HG03097 (cell line): Measurements from ENCODE around the gene FOXO3.
"Not testable (repeated sequence)": the region's sequence is repeated elsewhere in the genome, so short reads cannot be mapped to it uniquely, and the experiment has no call there.

ENCODE experiments used
- ATAC-seq: cut with Tn5 transposase; IDR thresholded peaks from one replicate; pipeline ENCODE4 v1.9.1; 2021; ENCODE audit not compliant: unreplicated experiment, low FRiP score

FOXO3 gene

DNA sequence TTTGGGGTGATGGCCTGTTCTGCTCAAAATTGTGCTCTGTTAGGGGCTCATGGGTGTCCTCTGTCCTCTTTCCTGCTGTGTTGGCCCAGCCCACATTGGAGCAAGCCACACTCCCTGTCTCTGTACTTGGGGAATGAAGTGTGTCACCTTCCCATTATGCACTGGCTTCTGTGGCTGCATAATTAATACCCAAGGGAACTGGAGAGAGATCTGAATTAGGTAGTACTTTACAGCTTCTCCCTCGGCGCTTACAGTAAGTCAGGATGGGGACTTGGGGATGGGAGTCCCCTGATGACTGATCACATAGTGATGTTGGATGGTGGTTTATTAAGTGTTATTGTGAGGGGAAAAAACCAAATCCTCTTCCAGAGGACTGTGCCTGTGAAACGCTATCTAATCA is 116.6 kb downstream of the FOXO3 start:
- ATAC-seq = no peak

DNA sequence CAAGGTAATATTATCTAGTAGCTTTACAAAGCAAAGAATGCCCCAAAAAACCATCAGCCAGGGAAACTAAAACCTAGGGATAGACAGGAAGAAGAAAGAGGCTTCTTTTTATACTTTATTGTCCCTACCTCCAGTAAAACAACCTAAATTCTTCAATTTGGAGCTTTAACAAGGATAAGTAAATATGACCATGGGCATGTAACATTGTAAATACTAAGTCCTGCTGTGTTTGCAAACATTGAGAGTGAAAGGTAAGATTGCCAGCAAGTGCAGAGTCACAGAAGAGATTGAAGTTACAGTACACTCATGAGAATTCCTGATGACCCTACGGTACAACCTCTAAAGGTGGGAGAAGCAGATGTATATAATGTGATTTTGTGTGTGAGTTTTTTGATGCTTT is 117.2 kb downstream of the FOXO3 start:
- ATAC-seq = no peak

DNA sequence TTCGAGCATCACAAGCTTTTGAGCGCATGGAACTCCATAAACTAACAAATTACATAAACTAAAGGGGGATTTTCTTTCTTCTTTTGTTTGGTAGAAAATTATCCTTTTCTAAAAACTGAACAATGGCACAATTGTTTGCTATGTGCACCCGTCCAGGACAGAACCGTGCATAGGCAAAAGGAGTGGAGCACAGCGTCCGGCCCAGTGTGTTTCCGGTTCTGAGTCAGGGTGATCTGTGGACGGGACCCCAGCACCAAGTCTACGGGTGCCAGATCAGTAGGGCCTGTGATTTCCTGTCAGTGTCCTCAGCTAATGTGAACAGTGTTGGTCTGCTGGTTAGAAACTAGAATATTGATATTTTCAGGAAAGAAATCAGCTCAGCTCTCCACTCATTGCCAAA is 119.6 kb downstream of the FOXO3 start:
- not testable (repeated sequence) for ATAC-seq

DNA sequence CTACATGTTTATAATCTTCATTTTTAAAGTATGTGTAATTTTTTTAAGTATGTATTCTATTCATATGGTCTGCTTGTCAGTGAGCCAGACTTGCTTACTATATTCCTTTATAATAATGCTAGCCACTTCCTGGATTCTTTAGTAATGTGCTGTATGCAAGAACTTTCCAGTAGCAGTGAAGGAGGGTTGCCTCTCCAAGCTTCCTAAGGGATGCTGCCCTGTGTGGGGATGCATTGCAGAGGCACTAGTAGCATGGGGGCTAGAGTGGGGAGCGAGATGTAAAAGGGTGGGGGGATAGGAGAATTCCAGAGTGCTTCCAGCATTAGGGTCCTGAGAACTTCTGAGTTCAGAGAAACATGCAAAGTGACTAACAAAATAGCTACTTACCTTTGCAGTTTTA is 121.0 kb downstream of the FOXO3 start:
- ATAC-seq = not testable (repeated sequence)

DNA sequence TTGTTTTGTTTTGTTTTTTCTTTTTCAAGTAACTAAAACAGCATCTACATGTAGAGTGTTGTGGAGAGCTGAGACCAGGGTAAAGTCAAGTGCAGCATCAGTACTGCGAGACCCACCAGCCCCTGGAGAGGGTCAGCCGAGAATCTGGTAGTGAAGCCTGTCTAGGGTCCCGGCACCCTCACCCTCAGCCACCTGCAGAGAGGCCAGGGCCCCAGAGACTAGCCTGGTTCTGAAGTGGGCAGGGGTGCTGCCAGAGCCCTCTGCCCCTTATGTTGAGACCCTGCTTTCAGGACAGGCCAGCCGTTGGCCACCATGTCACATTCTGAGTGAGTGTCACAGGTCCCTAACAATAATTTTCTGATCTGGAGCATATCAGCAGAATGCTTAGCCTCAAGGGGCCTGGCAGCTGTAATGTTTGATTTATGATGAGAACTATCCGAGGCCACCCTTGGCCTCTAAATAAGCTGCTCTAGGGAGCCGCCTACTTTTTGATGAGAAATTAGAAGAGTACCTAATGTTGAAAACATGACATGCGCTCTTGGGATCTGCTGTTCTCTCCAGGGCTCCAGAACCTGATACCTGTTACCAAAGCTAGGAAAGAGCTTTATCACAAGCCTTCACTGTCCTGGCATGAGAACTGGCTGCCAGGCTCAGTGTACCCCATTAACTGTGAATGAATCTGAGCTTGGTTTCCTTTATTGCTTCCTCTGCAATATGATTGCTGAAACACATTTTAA is 121.8 kb downstream of the FOXO3 start:
- ATAC-seq = not testable (repeated sequence)

DNA sequence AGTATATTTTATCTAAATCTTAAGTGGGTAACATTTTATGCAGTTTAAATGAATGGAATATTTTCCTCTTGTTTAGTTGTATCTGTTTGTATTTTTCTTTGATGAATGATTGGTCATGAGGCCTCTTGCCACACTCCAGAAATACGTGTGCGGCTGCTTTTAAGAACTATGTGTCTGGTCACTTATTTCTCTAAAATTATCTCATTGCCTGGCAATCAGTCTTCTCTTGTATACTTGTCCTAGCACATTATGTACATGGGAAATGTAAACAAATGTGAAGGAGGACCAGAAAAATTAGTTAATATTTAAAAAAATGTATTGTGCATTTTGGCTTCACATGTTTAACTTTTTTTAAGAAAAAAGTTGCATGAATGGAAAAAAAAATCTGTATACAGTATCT is 123.3 kb downstream of the FOXO3 start:
- ATAC-seq = not testable (repeated sequence)

DNA sequence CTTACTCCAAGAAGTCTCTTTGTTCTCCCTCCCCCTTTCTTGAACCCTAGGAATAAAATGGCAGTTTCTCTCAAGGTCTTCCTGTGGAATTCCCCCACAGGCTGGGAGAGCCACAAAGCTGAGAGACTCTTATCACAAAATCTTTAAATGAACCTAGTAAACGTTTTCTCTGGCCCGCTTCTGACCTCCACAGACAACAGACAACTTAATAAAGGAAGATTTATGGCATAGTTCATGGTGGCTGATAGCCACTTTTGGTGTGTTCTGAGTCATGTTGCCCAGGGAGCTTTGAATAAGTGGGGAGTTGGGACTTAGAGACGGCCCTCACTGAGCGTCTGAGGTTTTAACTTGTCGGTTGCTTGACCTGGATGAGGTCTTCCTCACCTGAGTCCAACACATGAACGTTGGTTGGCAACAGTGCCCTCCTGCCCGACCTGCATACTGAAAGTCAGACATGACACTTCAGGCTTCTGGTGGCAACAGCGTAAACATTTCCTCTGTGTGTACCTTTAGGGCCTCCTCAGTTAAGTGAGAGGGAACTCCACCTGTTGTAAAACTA is 124.1 kb downstream of the FOXO3 start:
- ATAC-seq = no peak

DNA sequence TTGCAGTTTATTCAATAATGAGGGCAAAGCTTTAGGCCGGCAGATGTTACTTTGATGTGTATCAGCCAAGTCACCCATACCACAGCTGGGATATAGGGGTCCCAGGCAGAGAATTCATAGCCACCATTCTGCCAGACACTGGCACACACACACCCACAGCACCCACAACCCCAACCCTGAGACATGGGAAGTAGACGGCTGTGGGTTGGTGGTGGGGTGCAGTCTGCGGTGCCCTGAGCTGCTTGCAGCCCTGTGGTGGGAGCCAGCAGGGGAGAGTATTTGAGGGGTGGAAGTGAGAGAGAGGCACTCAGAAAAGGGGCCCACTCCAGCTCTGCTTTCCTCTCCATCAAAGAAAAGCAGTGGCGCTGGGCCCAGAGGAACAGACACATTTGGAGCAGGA is 125.3 kb downstream of the FOXO3 start:
- no peak for ATAC-seq

DNA sequence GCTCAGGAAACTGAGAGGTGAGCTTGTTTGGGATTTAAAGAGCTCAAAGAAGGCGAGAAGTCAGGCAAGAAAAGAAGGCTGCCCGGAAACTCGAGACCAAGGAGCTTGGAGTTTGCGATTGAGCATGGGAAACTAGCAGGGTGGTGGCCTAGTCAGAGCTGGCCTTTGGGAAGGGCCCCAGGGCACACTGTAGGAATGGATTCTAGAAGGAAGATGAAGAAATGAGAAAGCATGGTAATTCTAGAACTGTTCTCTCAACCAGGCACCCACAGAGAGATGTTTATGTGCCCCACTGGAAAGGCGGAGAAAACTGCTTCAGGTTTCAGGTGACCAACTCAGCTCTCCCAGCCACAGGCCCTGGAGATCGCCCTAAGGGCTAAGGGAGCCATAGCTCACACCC is 126.2 kb downstream of the FOXO3 start:
- ATAC-seq = no peak

DNA sequence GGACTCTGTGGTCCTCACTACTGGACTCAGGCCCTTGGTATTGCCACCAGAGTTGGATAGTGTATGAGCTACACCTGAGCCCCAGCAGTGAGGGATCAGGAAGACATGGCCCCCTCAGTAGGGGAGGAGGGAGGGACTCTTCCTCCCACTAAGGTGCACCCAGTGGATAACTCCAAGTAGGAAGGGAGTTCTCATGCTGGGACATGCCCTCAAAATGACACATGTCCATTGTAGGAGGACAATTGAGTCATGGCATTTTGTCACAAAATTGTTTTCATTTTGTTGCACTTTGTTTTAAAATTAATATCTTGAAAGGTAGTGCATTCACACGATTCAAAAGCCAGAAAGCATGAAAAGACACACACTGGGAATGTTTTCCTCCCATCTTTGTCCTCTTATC is 127.2 kb downstream of the FOXO3 start:
- ATAC-seq = no peak

DNA sequence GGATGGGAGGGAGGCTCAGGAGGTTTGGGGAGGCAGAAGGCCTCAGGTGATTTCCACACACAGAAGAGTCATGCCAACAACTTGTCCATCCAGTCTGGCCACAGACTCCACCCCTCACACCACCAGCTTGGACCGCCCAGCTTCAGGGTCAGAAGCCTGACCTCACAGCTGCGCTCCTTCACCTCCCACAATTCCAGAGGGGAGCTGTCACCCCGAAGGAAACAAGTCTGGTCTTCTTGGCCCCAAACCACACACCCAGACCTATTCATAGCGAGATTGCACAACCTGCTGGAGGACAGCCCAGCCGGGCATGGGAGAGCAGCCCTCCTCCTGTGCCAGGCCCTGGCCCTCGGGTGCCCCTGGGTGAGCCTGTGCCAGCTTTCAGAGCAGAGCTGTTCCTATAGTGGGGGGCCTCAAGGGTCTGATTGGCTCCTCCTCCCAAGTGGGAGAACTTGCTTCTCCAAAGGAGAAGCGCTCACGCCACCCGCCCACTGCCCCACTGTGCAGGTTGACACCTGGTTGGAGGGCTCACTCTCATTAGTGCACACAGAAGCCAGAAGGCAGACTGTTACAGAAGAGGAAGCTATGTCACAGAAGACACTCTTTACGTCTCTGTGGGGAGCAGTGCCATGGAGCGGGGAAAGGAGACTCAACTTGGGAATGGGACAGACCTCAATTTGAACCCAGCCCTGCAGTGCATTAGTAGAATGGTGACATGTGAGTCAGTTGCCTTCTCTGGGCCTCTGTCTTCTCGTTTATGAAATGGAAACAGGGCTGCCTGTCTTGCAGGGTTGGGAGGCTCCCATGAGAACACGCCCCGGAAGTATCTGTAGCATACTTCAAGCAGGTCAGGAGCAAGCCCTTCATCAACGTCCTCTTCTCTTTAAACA is 128.8 kb downstream of the FOXO3 start:
- ATAC-seq = no peak

DNA sequence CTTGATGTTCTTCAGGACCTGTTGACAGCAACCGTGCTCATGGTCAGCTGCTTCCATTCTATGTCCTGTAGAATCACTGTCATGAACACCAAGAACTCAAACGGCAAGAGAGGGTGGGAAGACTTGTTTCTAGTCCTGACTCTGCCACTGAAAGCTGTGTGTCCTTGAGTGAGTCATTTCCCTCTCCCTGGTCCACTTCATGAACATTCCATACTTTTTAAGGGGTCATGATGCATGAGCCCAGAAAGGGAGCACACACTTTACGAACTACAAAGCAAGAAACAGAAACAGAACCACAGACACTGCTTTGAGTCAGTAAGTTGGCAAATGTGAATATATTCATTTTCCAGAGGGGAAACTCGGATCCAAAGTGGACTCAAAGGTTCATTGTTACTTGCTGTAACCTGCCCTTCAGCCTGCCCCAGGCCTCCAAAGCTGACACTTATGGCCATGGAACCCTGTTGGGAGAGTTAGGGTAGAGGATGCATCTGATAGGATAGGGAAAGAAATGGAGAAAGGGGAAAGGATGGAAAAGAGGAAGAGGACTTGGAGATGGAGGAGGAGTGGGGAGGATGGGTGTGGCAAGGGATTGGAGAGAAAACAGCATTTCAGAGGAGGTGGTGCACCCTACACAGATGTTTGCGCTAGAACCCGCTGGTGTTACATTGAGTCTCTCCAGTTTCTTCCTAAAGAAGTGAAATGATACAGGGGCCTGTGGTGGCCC is 129.8 kb downstream of the FOXO3 start:
- ATAC-seq = no peak

DNA sequence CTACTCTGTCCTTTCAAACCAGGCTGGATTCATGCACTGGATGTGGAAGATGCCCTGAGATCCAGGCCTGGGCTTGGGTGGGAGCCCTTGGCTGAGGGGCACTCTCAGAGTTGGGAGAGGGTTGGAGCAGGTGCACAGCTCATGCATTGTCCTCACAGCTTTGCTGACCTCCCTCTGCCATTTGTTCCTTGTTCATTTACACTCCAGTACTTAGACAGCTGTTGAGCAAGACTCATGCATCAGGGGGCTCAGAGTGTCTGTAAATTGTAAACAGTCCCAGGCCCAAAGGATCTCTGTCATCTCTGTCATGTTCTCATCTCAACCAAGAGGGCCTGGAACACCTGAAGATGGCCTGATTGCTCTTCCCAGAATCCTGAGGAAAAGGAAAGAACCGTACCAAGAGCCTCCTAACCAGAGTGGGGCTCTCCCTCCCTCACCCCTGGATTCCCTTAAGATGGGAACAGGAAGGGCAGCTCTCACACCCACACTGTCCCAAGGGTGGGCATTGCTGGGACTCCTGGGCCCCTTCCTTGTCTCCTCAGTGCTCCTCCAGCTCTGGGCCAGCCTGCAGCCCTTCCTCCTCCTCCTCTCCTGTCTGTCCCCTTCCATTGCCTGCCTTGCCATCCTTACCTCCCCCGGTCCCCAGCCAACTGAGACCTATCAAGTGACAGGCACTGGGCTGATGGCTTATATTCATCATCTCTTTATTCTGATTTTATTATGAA is 132.9 kb downstream of the FOXO3 start:
- no peak for ATAC-seq

DNA sequence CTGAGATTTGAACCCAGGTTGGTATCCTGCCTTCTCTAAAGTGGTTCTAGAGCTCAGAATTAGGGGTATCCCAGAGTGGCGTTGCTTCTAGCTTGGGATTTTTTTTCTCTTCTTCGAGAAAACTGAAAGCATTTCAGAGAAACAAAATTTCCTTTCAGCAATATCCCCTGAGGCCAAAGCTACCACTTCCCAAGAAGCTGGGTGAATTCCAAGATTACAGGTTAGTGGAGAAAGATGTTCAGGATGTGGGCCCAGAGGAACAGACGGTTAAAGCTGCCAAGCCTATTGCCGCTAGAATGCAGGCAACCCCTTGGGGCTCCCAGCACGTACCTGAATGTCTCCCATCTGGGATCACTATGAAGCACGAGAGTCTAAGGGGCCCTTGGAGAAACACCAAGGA is 134.1 kb downstream of the FOXO3 start:
- ATAC-seq = no peak

DNA sequence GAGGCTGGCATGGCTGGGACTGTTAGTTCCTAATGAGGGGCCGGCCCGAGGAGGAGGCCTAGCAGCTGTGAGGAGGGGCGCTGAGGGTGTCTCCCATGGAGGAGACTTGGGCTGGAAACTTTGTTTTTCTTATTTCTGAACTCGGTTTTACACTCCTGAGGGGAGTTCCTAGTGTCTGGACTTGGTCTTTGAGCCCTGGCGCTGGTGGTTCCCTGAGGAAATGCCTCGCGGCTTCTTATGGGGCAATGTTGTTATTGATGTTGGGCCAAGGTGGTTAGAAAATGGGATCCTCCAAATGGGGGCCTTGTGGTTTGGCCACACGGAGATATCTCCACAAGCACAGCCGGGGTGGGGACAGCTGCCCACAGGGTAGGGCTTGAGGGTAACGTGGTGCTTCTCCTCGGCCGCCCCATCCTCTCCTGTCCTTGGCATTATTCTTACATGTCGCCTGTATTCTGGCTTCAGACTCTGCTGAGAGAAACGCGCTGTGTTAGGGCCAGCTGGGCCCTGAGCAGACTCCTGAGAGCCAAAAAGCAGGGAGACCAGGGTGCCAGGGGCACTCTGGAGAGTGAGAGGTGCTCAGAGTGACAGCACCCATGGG is 136.9 kb downstream of the FOXO3 start:
- no peak for ATAC-seq

DNA sequence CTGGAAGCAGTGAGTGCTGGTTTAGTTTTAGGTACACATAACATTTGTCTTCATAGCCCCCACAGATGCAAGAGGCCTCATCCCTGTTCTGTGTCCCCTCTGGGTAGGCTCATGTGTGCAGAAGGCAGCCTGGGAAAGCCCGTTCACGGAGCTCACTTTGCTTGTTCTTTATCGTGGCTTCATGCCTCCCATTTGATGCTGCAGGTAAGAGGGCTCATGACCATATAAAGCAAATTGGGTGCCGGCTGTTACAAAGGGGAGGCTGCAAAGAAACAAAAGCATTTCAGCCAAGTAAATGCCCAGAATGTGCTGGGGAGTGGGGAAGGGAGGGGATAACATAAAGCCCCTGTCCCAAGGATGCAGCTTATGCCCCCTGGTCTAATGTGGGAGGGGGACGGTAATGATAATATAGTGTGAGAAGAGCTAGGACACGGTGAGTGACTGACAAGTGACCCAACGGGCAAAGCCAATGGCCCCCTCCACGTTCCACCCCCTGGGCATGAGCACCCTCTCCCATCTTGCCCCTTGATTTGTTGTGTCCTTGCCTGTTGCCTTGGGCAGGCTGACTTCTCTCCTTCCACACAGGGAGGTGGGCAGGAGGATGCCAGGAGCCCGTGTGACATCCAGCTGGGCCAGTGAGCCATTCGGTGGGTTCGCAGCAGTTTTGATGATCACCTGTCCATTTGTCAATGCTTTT is 138.0 kb downstream of the FOXO3 start:
- ATAC-seq = no peak

DNA sequence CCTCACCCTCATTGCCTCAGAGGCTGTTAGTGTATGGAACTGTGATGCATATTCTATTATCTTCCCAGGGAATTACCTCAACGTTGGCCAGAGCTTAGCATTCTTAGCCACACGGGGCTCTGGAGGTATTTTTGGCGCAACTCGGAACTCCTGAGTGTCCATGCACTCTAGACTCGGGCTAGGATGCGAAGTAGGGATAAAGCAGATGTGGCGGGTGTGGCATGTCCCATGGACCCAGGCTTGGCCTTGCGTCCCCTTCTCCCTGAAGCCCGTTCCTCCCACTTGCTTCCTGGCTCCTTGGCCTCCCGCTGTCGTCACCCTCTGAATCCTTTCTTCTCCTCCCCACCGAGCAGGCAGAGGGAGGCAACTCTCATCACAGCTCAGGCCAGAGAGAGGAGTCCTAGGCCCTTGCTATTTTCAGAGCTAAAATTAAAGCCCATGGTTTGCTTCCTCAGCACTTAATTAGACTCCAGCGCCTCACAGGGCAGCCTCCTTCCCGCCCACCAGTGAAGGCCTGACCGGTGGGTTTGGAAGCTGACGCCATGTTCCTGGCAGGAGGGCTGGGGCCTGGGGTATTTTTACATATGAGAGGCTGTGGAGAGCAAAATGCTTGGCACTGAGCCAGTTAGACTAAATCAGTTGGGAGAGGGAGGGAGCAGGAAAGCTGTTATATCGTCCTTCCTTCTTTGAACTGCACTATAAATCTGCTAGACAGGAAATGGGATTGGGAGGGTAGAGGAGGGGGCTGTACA is 138.7 kb downstream of the FOXO3 start:
- no peak for ATAC-seq

DNA sequence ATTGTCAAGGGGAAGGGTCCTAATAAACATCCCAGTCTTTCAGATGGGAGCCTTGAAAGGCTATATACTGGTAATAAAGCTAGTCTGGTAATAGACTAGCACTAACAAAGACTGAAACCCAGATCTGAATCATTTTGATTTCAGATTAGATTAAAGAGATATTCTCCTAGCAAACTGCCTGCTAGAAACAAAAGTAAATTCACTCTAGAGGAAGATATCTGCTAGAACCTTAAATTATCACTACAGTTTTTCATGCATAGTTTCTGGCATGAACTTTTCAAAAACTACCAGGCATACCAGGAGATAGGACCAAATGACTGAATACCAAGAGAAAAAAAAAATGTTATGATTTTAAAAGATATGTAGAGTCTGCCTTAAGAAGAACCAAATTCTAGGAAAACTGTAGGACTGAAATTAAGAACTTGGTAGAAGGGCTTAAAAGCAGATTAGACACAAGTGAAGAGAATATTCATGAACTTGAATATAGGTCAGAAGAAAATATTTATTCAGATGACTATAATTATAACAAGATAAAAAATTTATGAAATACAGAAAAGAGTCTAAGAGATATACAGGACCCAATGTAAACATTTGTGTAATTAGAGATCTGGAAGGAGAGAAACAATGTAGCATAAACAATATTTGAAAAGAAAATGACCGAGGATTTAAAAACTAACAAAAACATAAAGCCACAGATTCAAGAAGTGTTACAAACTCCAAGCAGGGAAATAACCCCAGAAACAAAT is 141.6 kb downstream of the FOXO3 start:
- no peak for ATAC-seq
